Caco-2 (cell line): ENCODE measurements around the gene CADM4. TPM values are rescaled to one million over a fixed set of nuclear protein-coding genes. Genes with fewer than 3 reads are reported as not detected.
A peak's percentile ranks its signal among the peaks of the same experiment; 100 is the strongest.

ENCODE experiments used
- BruUV-seq: library from RNA; stranded (reverse); fragments of 400-500 nt; replicated peaks from 2 replicates; lab custom pipeline; 2021; lab: Mats Ljungman, UMichigan
- CTCF ChIA-PET: fragments of 300-600 bp; sonication (Branson Sonifier 250); formaldehyde crosslinking; loops from one replicate; lab custom pipeline; 2022; ENCODE audit warnings: antibody characterized with exemption; lab: Charles Lee
- POLR2A ChIA-PET: fragments of 300-600 bp; sonication (Branson Sonifier 250); formaldehyde crosslinking; loops from one replicate; lab custom pipeline; 2022; ENCODE audit warnings: antibody characterized with exemption; lab: Charles Lee
- DNase-seq, 2 experiments: peaks; one replicate each; pipeline versions ENCODE4 v3.0.0 to v3.0.0-alpha.2; 2020 to 2022
- H3K27me3 ChIP-seq: replicated peaks from 2 replicates; pipeline ENCODE4 v1.6.0; 2011; ENCODE audit warnings: low read length; ENCODE audit not compliant: control insufficient read depth, insufficient read depth
- H3K36me3 ChIP-seq: 2 replicates; pipeline ENCODE4 v1.5.1; 2011; ENCODE audit warnings: low read length; ENCODE audit not compliant: control insufficient read depth, insufficient read depth
- H3K4me1 ChIP-seq: fragments of 250-450 bp; sonication (Bioruptor Pico); 2 replicates; pipeline ENCODE4 v1.5.1; 2020; ENCODE audit warnings: mild to moderate bottlenecking
- H3K4me3 ChIP-seq: 2 replicates; pipeline ENCODE4 v1.5.1; 2011; ENCODE audit warnings: low read depth, mild to moderate bottlenecking, control low read depth, low read length
- H3K9me3 ChIP-seq: fragments of 250-450 bp; sonication (Bioruptor Pico); 2 replicates; pipeline ENCODE4 v1.5.1; 2020; ENCODE audit warnings: mild to moderate bottlenecking, moderate library complexity
- H3K27ac Mint-ChIP-seq: one replicate; pipeline ENCODE4 v1.8.0; 2022; ENCODE audit warnings: mixed read lengths; ENCODE audit not compliant: unreplicated experiment
- H3K27me3 Mint-ChIP-seq: one replicate; pipeline ENCODE4 v1.8.0; 2022; ENCODE audit warnings: mixed read lengths; ENCODE audit not compliant: insufficient read depth, unreplicated experiment
- H3K36me3 Mint-ChIP-seq: one replicate; pipeline ENCODE4 v1.8.0; 2022; ENCODE audit warnings: mild to moderate bottlenecking, mixed read lengths; ENCODE audit not compliant: insufficient read depth, unreplicated experiment
- H3K4me1 Mint-ChIP-seq: one replicate; pipeline ENCODE4 v1.8.0; 2022; ENCODE audit warnings: low read depth, mixed read lengths; ENCODE audit not compliant: unreplicated experiment
- H3K4me3 Mint-ChIP-seq: one replicate; pipeline ENCODE4 v1.8.0; 2022; ENCODE audit warnings: mild to moderate bottlenecking, moderate library complexity, mixed read lengths; ENCODE audit not compliant: unreplicated experiment
- H3K9me3 Mint-ChIP-seq: one replicate; pipeline ENCODE4 v1.8.0; 2022; ENCODE audit warnings: mixed read lengths; ENCODE audit not compliant: unreplicated experiment
- CTCF ChIP-seq, 2 experiments: fragments of 200-600 bp in 1 of 2; IDR thresholded peaks; 1 replicate in 1 of 2; 2 replicates in 1 of 2; pipeline versions ENCODE4 v1.5.1 to v1.8.0; 2011 to 2022; ENCODE audit warnings: antibody characterized with exemption in 1 of 2, control low read depth in 1 of 2, inconsistent platforms in 1 of 2, low read depth in 1 of 2, low read length in 1 of 2, mild to moderate bottlenecking in 1 of 2, moderate library complexity in 1 of 2; ENCODE audit not compliant: insufficient read depth in 1 of 2, severe bottlenecking in 1 of 2, unreplicated experiment in 1 of 2
- intact Hi-C: fragments of 100-400 bp; cut with micrococcal nuclease; formaldehyde crosslinking; loops from one replicate; pipeline ENCODE4 v1.10.0; 2022; ENCODE audit not compliant: unreplicated experiment
- total RNA-seq: library from RNA; stranded (reverse); gene quantifications from 2 replicates; pipeline ENCODE4 v1.2.3, GENCODE V29; 2022

CADM4 gene
- total RNA-seq, 1 experiment from 2014 or later: 13.2 TPM

GRCh38 chr19:43598445-43599240, 41.0 kb downstream of the CADM4 start:
- H3K4me1 Mint-ChIP-seq: peaks cover 5% of the 10 kb centered on the region
- H3K27me3 Mint-ChIP-seq: no peaks in the 10 kb centered on the region
- H3K27ac Mint-ChIP-seq: no peak overlapping the region
- Histone ChIP-seq H3K36me3 (no peaks in the 10 kb centered on the region; the same call in 1 of the 2 replicates), H3K27me3 (no peaks in the 10 kb centered on the region), H3K4me1 (peaks cover 6% of the 10 kb centered on the region; the same call in 1 of the 2 replicates), H3K9me3 (no peaks in the 10 kb centered on the region), H3K4me3 (no peak overlapping the region)
- BruUV-seq: no TSS peak
- DNase-seq: no peak
- ChIA-PET POLR2A (no interaction called here), CTCF (no interaction called here)
- intact Hi-C loops: loop anchor here (10.0 kb wide), 2 partner anchors 134 to 186 kb away; partner anchors contain the start of genes KCNN4 and LYPD3
- no peaks in the 10 kb centered on the region for H3K9me3 Mint-ChIP-seq
- H3K4me3 Mint-ChIP-seq: no peak overlapping the region
- peaks cover 30% of the 10 kb centered on the region for H3K36me3 Mint-ChIP-seq
- no peak for TF ChIP-seq CTCF (IDR thresholded peaks at IDR 0.05; ENCODE audit: insufficient read depth in 1 of 2, low read depth in 1 of 2, low read length in 1 of 2, severe bottlenecking in 1 of 2, unreplicated experiment in 1 of 2)

GRCh38 chr19:43597876-43598275, 41.8 kb downstream of the CADM4 start:
- DNase-seq: no peak
- Histone ChIP-seq H3K4me3 (peak overlapping the region; percentile 57), H3K9me3 (no peaks in the 10 kb centered on the region), H3K36me3 (no peaks in the 10 kb centered on the region; the same call in 1 of the 2 replicates), H3K4me1 (peaks cover 6% of the 10 kb centered on the region; the same call in 1 of the 2 replicates), H3K27me3 (no peaks in the 10 kb centered on the region)
- Mint-ChIP-seq H3K36me3 (peaks cover 36% of the 10 kb centered on the region), H3K4me3 (peak overlapping the region; percentile 97), H3K27ac (peak overlapping the region; percentile 95), H3K9me3 (no peaks in the 10 kb centered on the region), H3K4me1 (peaks cover 7% of the 10 kb centered on the region), H3K27me3 (no peaks in the 10 kb centered on the region)
- BruUV-seq: no TSS peak
- ChIA-PET CTCF (no interaction called here), POLR2A (no interaction called here)
- intact Hi-C loops: loop anchor here (10.0 kb wide), 2 partner anchors 133 to 187 kb away; partner anchors contain the start of genes KCNN4 and LYPD3
- no peak for TF ChIP-seq CTCF (IDR thresholded peaks at IDR 0.05; ENCODE audit: insufficient read depth in 1 of 2, low read depth in 1 of 2, low read length in 1 of 2, severe bottlenecking in 1 of 2, unreplicated experiment in 1 of 2)

GRCh38 chr19:43596842-43597461, 42.7 kb downstream of the CADM4 start:
- Mint-ChIP-seq H3K4me3 (peak overlapping the region; percentile 97), H3K27ac (peak overlapping the region; percentile 95), H3K4me1 (peaks cover 7% of the 10 kb centered on the region), H3K27me3 (no peaks in the 10 kb centered on the region), H3K36me3 (peaks cover 36% of the 10 kb centered on the region), H3K9me3 (no peaks in the 10 kb centered on the region)
- Histone ChIP-seq H3K27me3 (no peaks in the 10 kb centered on the region), H3K36me3 (no peaks in the 10 kb centered on the region; the same call in 1 of the 2 replicates), H3K4me3 (peak overlapping the region; percentile 57), H3K4me1 (peaks cover 6% of the 10 kb centered on the region; the same call in 1 of the 2 replicates), H3K9me3 (no peaks in the 10 kb centered on the region)
- no TSS peak for BruUV-seq
- intact Hi-C loops: loop anchor here (1.0 to 10.0 kb wide), 6 partner anchors 22 to 188 kb away; partner anchors contain the start of genes KCNN4, LYPD3, PINLYP and XRCC1
- ChIA-PET CTCF (interaction anchor here (0.7 to 3.3 kb wide), 3 partner anchors 22 to 72 kb away, joined by 4 to 27 read pairs (median 15); no protein-coding TSS in a partner anchor), POLR2A (interaction anchor here (1.1 to 1.5 kb wide), 2 partner anchors 17 to 71 kb away, joined by 4 to 9 read pairs; no protein-coding TSS in a partner anchor)
- no peak for DNase-seq
- TF ChIP-seq CTCF (IDR thresholded peaks at IDR 0.05; ENCODE audit: insufficient read depth in 1 of 2, low read depth in 1 of 2, low read length in 1 of 2, severe bottlenecking in 1 of 2, unreplicated experiment in 1 of 2): no peak
